Activated CD8-positive, alpha-beta memory T cell treated with anti-CD3 and anti-CD28 coated beads for 1 hour (primary cell): ENCODE data around the gene RUVBL1.

Source experiments
- DNase-seq, 2 donors: peaks; one replicate each; pipeline ENCODE4 v3.0.0-alpha.2; 2020; ENCODE audit warnings: low read depth in 1 of 2; ENCODE audit errors: extremely low read depth in 1 of 2

RUVBL1 gene

DNA sequence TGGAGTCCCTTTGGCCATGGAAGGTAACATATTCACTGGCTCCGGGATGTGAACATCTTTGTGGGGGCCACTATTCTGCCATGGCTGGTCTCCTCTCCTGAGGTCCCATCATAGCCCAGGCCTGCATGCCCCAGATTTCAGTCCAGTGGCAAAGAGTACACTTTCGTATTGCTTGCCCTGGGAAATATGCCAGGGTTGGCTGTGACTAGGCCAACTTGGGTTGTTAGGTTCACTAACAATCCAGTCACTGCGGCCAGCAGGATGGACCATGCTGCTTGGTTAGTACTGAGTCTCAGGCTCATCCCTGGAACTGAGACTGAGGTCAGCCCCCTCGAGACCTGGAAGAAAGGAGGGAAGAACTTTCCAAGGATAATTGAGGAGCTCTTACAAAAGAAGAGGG, 19.9 kb upstream of the RUVBL1 start:
- no peak for DNase-seq

- peak in 1 of 2 donors; percentile 29 for DNase-seq
Measured at GRCh38 chr3:128133273-128133883, 9.8 kb upstream of the RUVBL1 start.

- DNase-seq, result no peak
Measured at GRCh38 chr3:128131897-128132646, 8.5 kb upstream of the RUVBL1 start.

GRCh38 chr3:128128251-128128650, 4.6 kb upstream of the RUVBL1 start:
- DNase-seq, result no peak

DNA sequence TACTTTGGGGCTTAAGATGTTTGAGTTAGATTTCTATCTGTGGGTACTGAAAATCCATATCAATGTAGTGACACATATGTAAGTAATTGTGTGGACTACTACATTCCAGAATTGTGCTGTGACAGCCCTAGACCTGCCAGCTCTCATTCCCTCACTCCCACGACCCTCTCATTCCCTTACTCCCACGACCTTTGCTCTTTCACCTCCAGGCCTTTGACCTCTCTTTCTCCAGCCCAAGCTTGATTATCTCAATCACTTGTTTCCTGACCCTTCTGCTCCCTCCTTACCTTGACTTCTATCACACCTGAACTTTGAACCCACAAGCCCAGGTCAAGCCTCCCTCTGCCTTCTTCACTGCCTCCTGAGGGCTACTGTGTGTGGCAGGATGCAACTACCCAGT, 3.6 kb upstream of the RUVBL1 start:
- DNase-seq, result no peak

DNA sequence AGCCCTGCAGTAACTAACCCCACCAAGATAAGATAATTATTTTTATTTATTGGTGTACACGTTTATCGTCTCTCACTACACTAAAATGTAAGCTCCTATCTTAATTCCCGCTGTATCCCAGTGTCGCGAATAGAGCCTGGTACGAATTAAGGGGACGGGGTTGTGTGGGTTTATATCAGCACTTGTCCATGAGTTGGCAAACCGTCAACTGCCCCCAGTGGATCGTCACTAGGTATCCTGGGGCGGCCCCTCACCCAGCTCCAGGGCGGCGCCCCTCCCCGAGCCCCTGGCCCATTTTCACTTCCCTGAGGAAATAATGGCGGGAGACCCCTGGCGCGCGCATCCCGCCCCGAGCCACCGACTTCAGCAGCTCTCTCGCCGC, 465 bp downstream of the RUVBL1 start:
- no peak for DNase-seq

- no peak for DNase-seq
Measured at GRCh38 chr3:128122013-128122412, 1.6 kb downstream of the RUVBL1 start.

- DNase-seq, result no peak
Measured at GRCh38 chr3:128113817-128114794, 9.5 kb downstream of the RUVBL1 start.

GRCh38 chr3:128112357-128112968, 11.1 kb downstream of the RUVBL1 start:
- peak in 1 of 2 donors; percentile 14 for DNase-seq

- no peak for DNase-seq
Measured at GRCh38 chr3:128111147-128111546, 12.5 kb downstream of the RUVBL1 start.

DNA sequence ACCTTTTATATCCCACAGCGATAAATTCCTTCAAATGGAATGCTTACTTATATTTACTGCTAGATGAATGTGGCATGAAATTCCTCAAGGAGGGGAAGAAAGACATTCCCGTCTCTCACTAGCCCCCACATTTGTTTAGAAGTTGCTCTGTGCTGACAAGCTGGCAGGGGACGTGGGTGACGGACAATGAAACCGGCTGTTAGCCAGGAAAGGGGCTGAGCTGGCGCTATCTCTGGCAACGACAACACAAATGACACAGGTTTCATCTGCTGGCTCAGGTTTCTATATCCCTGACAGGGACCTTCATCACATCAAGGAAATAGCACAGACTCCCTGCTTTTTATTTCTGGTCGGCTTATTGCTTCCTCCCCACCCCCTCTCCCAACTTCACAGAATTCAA, 15.8 kb downstream of the RUVBL1 start:
- no peak for DNase-seq

DNA sequence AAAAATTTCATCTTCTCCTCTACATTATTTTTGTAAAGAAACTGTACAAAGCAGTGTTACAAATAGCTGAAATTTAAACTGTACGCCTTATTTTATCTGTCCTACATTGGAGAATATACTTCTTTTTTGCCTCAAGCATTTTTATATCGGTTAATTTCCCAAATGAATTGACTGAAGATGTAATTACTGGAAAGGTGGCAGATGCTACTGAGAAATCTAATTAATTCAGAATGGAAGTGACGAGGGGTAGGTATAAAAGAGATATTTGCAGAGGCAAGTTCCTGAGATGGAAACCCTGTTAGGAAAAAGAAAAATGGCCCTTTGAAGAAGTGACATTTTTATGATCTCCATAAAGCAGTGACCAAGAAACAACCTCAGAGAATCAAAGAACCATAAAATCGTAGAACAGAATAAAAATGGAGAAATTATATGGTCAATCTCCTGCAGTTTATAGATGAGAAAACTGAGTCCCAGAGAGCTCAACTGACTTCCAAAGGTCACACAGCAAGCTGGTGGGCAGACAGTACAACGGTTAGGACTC, 20.4 kb downstream of the RUVBL1 start:
- DNase-seq, result no peak

DNA sequence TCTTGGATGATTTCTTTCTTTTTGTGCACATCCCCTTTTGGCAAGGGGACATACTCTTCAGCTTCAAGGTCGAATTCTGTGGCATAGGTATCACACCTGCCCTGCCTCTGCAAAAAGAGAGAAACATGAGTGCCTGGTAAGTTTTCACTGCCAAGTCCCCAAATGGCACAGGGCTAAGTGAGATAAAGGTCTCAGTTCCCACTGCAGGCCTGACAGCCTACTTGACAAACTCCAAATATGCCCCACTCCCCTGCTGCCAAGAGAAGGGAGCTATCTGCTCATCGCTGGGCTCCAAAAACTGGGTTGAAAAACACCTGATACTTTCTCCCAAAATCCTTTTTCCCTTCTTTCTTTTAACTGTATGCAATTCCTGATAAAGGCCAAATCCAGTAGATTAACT, 23.0 kb downstream of the RUVBL1 start:
- no peak for DNase-seq

DNA sequence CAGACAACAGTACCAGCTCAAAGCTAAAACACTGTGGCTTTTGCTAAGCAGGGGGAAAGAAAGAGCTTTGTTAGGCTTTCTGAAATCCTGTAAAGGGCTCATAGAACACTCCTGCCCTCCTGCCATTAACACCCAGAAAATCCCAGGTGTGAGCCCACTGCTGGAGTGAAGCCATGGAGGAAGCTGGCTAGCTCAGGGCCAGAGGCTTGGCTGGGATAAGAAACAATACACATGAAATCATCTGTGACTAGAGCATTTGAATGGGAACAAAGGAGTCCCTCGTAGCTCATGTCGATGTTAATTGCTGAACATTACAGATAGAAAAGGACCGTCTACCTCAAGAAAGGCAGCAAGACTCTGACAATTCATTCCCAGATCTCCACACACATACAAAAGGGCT, 23.5 kb downstream of the RUVBL1 start:
- no peak for DNase-seq

GRCh38 chr3:128098234-128098633, 25.4 kb downstream of the RUVBL1 start:
- no peak for DNase-seq

GRCh38 chr3:128095222-128095703, 28.3 kb downstream of the RUVBL1 start:
- peak; percentile 56 to 75 for DNase-seq

DNA sequence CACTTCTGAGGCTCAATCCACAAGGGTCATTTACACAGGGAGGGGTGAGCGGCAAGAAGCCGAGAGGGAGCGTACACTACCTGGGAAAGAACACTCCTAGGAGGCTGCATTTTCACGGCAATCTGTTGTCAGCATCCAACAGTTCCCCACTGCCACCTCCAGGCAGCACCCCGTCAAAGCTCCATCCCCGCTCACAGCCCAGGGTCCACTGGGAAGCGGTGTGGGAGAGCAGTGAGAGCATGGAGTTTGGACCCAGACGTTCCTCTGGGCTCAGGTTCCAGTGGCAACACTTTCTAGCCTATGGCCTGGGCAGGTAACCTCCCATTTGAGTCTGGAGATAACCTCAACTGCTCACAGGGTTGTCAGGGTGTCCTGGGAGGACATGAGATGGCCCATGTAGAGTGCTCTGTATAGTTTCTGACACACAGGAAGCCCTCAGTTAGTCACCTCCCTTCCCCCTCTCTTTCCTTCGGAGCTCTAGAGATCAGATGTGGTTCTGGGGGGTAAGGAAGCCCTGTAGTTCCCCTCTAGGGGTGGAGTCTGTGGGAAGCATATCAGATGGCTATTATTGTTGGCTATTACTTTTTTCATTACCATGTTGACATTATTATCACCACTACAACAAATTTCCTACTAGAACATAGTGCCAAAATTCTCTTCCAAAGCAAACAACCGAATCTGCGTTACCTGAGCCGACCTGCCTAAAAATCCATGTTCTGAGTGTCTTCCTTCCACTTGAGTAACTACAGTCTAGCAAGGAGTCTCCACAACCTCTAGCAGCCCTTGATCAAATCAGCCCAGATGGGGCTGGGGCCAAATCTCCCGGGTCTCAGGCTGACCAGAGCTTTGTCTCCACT, 29.1 kb downstream of the RUVBL1 start:
- DNase-seq, result no peak

DNA sequence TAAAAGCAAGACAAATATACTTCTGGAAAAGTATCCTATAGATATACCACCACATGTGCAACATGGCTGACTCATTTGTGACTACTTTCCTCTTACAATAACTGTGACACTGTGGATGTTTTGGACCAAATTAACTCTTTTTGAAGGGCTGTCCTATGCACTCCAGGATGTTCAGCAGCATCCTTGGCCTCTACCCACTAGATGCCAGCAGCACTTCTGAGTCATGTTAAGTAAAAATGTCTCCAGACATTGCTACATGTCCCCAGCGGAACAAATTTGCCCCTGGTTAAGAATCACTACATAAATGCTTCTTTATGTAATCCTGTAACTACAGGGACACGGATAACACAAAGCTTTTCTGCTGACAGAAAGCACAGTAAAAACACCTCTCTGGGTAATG, 32.0 kb downstream of the RUVBL1 start:
- DNase-seq, result no peak

GRCh38 chr3:128089135-128089534, 34.5 kb downstream of the RUVBL1 start:
- no peak for DNase-seq

DNA sequence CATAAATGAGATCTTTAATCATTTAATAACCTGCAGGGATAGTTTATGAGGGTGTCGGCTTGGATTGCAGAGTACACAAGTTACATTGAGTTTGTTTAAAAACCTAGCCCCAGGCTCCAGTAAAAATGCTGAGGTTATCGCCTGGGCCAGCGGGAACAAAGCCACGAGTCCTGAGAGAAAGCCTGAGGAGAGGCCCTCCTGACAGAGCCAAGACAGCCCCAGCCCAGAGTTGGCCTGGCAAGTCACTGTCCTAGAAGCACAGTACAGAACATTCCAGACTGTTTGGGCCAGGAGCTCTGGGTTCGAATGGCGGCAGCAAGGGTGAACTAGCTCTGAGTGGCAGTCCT, 39.0 kb downstream of the RUVBL1 start:
- no peak for DNase-seq
